Measurements from ENCODE around the gene GAS2L2. TPM values are rescaled to one million over a fixed set of nuclear protein-coding genes. Genes with fewer than 3 reads are reported as not detected.
A peak's percentile ranks its signal among the peaks of the same experiment; 100 is the strongest.

GAS2L2 gene
- under 1 TPM in 1 of 2 donors, not detected in 1; 0.16 TPM for total RNA-seq

DNA sequence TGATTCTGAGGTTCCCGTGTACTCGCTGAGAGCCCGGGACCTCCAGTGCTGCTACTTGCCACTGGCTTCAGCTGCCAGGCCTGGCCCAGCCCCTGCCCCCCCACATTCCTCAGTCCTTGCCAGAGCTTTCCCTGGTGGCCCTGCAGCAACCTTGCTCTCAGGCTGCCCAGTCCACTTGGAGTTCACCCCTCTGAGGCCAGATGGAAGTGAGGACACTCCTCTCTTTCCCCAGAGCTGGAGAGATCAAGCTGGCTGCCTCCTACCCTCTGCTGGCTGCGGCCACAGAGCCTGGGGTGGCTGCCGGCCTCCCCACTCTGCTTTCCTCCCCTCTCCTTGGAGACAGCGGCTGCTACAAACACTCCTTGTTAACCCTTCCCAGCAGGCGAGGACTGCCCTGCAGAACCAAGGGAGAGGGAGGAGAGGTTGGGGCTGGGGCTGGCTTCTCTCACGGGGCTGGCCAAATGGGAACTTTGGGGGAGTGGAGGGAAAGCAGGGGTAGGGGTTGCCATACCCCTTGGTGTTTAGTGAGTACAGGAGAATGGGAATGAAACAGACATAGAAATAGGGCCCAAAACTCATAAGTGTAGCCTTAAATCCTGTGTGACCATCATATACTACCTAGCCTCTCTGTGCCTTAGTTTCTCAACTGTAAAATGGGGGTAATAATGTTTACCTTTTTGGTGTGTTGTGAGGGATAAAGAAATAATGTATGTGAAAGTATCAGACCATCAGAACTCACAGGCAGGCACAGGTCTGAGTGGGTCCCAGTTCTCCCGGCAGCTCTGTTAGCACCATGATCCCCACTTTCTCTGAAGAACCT, at the start of gene GAS2L2:
Gene GAS2L2 (minus strand): TSS at position 295 of the 820 bp plus-strand sequence. CDS start 389 bp downstream, outside the sequence.
- Mint-ChIP-seq H3K36me3 (no peaks in the 10 kb centered on the region), H3K27ac (no peak within 1 kb of the TSS), H3K9me3 (no peaks in the 10 kb centered on the region)
- no peak for DNase-seq (ENCODE audit: low spot score in 2 of 2)
- ATAC-seq, result no peak

DNA sequence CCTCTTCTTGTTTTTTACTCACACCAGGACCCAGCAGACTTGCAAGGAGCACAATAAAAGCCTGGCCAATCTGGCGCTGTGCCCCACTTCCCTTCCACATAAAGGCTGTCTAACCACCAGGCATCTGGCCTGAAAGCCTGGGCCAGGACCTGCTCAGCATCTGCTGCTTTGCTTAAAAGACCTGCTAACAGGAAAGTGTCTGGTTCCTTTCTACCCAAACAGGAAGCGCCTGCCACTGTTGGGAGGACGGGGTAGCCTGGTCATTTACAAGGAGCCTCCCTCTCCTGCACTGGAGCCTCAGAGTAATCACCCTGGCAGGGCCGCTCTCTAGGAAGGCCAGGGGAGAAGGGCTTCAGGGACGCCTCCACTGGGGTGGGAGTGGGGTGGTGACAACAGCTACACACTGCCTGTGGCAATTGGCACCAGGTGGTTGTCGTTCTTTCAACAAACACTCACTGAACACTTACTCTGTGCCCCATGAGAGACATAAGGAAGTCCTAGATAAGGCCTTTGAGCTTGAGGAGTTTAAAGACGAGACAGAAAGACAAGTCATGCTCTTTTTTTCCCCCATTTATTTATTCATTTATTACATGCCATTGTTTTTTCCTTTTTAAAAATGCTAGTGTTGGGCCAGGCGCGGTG, 48.7 kb upstream of the GAS2L2 start:
- Mint-ChIP-seq H3K36me3 (no peaks in the 10 kb centered on the region), H3K9me3 (no peaks in the 10 kb centered on the region), H3K27ac (peak overlapping the region in 1 of 2 donors; percentile 57)
- ATAC-seq (peak in 1 of 2 donors; percentile 6), DNase-seq (ENCODE audit: low spot score in 2 of 2) (peak in 1 of 2 donors; percentile 22)

DNA sequence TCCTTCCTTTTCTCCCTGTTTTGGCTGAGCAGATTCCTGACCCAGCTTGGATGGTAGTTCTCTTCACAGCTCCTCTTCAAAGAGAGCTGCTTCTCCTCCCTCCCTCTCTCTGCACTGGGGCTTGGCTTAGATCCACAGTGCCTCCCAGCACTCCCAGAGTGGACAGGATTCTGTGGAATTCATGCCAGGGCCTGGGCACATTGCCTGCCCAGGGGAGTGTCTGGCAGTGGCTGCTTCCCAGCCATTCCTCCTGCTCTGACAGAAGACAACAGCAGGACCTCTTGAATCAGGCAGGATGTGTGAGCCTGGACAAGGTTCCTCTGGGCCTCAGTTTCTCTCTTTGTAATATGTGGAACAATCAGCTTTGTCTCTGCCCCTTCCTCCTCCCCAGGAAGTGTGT, 46.9 kb upstream of the GAS2L2 start:
- ATAC-seq (no peak), DNase-seq (ENCODE audit: low spot score in 2 of 2) (no peak)
- Mint-ChIP-seq H3K36me3 (no peaks in the 10 kb centered on the region), H3K9me3 (no peaks in the 10 kb centered on the region), H3K27ac (no peak overlapping the region)

DNA sequence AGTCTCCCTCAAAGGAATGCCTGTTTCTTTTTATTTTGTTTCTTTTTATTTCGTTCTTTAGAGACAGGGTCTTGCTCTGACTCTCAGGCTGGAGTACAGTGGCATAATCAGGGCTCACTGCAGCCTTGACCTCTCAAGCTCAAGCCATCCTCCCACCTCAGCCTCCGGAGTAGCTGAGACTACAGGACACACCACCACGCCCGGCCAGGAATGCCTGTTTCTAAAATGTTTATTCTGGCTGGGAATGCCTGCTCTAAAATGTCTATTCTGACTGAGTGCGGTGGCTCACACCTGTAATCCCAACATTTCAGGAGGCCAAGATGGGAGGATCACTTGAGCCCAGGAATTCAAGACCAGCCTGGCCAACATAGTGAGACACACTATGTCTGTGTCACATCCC, 44.9 kb upstream of the GAS2L2 start:
- Mint-ChIP-seq H3K9me3 (no peaks in the 10 kb centered on the region), H3K36me3 (no peaks in the 10 kb centered on the region), H3K27ac (no peak overlapping the region)
- DNase-seq (ENCODE audit: low spot score in 2 of 2), result no peak
- no peak for ATAC-seq

DNA sequence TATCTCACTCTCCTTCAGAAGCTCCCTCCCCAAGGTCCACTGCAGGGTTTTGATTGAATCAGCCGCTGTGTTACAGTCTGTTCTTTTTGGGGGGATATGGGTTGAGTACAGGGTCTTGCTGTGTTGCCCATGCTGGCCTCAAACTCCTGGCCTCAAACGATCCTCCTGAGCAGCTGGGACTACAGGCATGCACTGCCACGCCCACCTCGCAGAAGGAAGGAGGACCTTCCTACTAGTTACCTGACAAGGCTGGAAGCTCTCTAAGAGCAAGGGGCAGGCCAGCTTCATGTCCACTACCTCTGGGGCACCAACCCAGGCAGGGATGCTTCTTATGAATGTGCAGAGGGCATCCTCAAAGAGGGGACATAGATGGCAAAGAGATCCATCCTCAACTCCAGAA, 44.3 kb upstream of the GAS2L2 start:
- DNase-seq (ENCODE audit: low spot score in 2 of 2) (no peak), ATAC-seq (no peak)
- Mint-ChIP-seq H3K27ac (no peak overlapping the region), H3K9me3 (no peaks in the 10 kb centered on the region), H3K36me3 (no peaks in the 10 kb centered on the region)

DNA sequence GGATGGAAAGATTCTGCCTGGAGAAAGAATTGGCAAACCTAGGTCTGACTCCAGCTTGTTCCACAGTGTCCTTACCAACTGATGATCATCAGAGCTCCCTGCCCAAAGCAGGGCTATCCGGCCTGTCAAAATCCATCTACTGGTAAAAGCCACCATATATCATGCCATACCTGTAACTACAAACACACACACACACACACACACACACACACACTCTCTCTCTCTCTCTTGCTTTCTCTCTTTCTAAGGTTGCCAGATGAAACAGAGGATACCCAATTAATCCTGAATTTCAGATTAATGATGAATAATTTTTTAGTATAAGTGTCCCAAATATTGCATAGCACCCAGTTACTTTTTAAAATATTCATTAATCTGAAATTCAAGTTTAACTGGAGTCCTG, 43.9 kb upstream of the GAS2L2 start:
- Mint-ChIP-seq H3K27ac (no peak overlapping the region), H3K9me3 (no peaks in the 10 kb centered on the region), H3K36me3 (no peaks in the 10 kb centered on the region)
- no peak for DNase-seq (ENCODE audit: low spot score in 2 of 2)
- no peak for ATAC-seq

DNA sequence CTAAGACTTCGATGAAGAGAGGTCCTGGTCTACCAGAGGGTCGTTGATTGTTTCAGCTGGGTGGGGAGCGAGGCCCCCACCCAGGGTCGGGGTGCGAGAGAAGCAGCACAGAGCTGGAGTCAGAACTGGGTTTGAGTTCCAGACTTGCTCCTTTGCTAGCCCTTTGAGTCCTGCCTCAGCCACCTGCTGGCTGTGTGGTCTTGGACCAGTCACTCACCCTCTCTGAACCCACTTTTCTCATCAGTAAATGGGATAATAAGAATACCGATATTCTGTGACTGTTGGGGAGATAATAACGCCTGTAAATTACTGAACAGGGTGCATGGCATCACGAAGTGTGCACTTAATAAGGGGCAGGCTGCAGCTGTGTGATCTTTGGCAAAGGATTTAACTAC, 42.8 kb upstream of the GAS2L2 start:
- no peak for DNase-seq (ENCODE audit: low spot score in 2 of 2)
- Mint-ChIP-seq H3K36me3 (no peaks in the 10 kb centered on the region), H3K9me3 (no peaks in the 10 kb centered on the region), H3K27ac (no peak overlapping the region)
- no peak for ATAC-seq

DNA sequence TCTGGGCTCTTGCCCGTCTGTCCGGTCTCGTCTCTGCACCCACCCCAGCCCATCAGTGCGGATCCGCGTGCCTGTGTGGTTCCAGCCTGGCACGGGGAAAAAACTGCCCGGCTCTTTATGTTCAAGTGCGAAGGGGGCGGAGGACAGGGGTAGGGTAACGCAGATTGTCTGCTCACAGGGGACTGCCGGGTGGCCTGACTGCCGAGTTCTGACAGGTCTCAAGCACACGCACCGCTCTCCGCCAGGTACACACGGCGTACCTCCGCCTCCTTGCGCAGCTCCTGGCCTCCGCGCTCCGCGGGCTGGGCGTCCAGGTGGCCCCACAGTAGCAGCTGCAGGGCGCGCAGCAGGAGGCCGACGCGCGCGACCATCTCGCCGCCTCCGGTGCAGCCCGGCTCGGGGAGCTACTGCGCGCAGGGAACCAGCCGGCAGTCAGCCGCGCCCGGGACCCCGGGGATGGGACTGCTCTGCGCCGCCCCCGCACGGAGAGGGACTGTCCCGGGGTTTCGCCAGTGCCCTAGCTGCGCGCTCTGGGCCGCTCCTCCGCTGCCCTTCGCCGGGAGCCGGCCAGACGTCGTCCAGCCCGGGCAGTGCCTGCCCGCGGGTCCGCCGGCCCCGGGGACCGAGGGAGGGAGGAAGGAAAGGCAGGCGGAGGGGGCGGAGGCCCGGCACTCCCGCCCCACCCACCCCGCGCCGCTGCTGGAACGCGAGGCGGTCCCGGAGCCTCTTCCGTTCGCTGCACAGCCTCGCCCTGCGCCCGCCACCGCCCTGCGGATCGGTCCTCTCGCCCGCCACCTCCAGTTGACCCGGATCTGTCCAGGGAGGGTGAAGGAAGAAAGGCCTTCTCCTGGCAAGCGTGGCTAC, 42.2 kb upstream of the GAS2L2 start, which contains the start of gene MMP28:
Gene MMP28 (minus strand): TSS at position 635 of the 864 bp plus-strand sequence. CDS start 264 bp downstream, at position 371.
- H3K9me3 Mint-ChIP-seq, result no peaks in the 10 kb centered on the region
- H3K27ac Mint-ChIP-seq, result no peak within 1 kb of the TSS

DNA sequence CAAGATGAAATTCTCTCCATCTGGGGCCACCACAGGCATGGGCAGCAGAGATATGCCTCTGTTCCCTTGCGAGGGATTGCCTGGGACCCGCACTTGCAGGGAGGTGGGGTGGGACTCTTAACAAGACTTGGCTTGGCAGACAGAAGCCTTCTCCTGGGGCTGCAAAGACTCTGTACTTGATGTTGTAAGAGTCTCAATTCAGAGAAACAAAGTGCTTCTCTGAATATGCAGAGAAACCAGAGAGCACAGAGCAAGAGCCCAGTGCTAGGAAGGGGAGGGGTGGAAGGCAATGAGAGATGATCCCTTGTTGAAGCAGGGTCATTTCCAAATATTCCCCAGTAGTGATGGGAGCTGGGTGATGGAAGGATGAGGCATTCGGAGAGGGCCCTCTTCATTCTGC, 40.2 kb upstream of the GAS2L2 start:
- DNase-seq (ENCODE audit: low spot score in 2 of 2) (no peak), ATAC-seq (no peak)
- Mint-ChIP-seq H3K9me3 (no peaks in the 10 kb centered on the region), H3K27ac (no peak overlapping the region), H3K36me3 (no peaks in the 10 kb centered on the region)

More for the DNA sequence above, 42.2 kb upstream of the GAS2L2 start, which contains the start of gene MMP28:
- ATAC-seq (peak; percentile 83 to 93), DNase-seq (ENCODE audit: low spot score in 2 of 2) (peak; percentile 58 to 65)
- no peaks in the 10 kb centered on the region for H3K36me3 Mint-ChIP-seq

DNA sequence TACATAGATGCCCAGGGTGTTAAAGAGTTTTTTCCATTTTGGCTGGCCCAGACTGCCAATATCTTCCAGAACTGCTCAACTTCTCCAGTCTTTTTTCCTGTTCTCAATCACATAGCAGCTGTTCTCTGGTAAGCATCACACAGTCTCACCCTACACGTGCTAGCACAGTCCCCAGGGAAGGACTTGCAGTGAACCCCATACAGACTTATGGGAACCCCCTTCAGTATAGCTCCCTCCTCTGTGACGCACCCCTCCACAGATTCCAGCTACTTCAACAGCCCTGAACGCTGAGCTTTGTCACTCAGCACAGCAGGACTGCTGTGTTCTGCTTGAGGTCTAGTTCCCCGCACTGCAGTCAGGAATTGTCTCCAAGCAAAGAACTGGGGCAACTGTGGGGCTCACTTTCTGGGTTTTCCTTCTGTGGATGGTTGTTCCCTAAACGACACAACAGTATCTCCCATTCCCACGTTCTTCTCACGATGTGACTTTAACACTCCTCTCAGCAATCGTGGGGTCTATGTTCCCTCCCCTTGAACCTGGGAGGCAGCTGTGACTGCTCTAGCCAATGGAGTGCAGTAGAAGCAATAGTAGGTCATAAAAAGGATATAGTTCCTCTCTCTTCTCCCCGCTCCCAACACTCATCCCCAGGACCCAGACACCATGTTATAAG, 38.8 kb upstream of the GAS2L2 start:
- H3K36me3 Mint-ChIP-seq, result no peaks in the 10 kb centered on the region
- ATAC-seq (no peak), DNase-seq (ENCODE audit: low spot score in 2 of 2) (no peak)
- no peak overlapping the region for H3K27ac Mint-ChIP-seq
- H3K9me3 Mint-ChIP-seq, result no peaks in the 10 kb centered on the region

DNA sequence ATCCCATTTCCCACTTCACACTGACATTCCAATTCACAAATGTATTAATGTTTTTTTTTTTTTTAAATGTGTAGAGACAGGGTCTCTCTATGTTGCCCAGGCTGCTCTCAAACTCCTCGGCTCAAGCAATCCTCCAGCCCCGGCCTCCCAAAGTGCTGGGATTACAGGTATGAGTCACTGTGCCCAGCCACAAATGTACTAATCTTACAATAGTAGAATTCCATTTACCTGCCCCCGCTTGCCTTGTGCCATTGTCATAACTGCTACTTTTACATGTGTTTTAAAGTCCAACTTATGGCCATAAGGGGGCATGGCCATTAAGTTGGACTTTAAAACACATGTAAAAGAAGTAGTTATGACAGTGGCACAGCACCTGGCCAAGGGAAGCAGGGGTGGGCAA, 37.8 kb upstream of the GAS2L2 start:
- no peak for ATAC-seq
- H3K36me3 Mint-ChIP-seq, result no peaks in the 10 kb centered on the region
- H3K27ac Mint-ChIP-seq, result no peak overlapping the region
- H3K9me3 Mint-ChIP-seq, result no peaks in the 10 kb centered on the region
- no peak for DNase-seq (ENCODE audit: low spot score in 2 of 2)

DNA sequence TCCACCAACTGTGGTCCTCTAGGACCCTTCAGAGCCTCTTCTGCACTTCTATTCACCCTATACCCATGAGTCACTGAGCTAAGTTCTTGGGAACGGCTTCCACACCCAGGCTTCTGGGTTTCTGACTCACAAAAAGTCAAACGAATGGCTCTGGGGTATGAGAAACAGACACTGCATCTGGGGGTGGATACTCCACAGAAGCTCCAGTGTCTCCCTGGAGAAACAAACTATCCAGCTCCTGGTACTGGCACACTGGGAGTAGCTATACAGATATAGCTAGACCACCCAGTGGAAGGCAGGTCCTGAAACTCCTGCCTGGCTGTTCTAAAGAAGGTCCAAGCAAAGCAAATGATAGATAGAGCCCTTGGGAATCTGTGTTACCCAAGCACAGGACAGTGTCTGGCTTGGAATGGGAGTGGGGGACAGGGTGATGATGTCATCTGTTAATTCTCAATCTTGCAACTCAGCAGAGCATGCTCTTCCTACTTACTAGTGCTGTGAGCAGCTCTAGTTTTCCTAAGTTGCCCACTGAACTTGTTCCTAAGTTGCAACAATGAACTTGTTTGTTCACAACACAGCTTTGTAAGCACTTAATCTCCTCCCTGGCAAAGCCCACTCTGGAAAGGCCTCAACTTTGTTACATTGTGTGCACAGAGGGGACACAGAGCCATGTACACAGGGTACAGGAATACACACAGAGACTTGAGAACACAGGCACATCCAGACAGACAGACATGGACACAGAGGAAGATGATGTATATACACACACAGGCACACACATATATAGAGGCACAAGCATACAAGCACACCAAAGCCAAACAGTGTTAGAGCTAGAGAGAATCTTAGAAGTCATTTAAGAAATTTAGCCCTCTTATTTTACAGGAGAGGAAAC, 35.7 kb upstream of the GAS2L2 start:
- ATAC-seq (peak in 1 of 2 donors; percentile 58), DNase-seq (ENCODE audit: low spot score in 2 of 2) (peak in 1 of 2 donors; percentile 31)
- Mint-ChIP-seq H3K36me3 (no peaks in the 10 kb centered on the region), H3K27ac (no peak overlapping the region), H3K9me3 (no peaks in the 10 kb centered on the region)

DNA sequence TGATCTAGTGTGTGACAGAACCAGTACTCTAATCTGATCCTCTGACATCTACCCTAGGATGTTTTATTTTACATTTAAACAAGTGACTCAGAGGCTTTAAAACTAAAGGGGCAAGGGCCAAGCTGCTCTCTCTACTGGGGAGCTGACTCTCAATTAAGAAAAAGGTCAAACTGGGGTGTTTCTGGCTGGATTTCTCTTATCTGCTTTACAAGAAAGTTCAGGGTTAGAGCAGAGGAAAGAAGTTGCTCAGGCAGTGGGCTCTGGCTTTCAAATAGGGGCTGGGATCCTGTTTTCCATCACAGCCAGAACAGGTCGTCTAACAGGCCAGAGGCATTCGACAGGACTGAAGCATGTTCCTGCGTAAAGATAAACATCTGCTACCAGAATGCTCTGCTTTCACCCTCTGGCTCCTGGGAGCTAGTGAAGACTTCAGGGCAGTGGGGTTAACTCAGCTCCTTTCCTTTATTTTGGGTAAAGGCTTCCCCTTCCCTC, 33.9 kb upstream of the GAS2L2 start:
- Mint-ChIP-seq H3K9me3 (no peaks in the 10 kb centered on the region), H3K36me3 (no peaks in the 10 kb centered on the region), H3K27ac (no peak overlapping the region)
- ATAC-seq (no peak), DNase-seq (ENCODE audit: low spot score in 2 of 2) (peak in 1 of 2 donors; percentile 16)

DNA sequence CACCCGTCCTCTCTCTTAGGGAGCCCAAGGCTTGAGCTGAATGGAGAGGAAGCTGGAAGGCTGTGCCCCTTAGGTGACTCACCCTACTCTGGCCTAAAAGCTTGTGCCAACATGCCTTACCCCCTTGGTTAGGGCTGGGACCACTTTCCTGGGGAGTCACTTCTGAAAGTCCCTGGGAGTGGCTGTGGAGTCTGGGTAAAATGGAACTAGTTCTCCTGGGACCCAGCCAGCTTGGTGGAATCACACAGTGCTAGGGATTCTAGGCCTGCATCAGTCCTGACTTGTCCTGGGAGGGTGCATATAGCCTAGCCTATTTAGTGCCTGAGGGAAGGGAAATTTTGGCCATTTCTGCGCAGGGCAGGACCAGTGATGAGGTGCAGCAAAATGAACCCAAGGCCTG, 31.9 kb upstream of the GAS2L2 start:
- H3K27ac Mint-ChIP-seq, result no peak overlapping the region
- DNase-seq (ENCODE audit: low spot score in 2 of 2), result no peak
- no peaks in the 10 kb centered on the region for H3K36me3 Mint-ChIP-seq
- no peaks in the 10 kb centered on the region for H3K9me3 Mint-ChIP-seq
- no peak for ATAC-seq

DNA sequence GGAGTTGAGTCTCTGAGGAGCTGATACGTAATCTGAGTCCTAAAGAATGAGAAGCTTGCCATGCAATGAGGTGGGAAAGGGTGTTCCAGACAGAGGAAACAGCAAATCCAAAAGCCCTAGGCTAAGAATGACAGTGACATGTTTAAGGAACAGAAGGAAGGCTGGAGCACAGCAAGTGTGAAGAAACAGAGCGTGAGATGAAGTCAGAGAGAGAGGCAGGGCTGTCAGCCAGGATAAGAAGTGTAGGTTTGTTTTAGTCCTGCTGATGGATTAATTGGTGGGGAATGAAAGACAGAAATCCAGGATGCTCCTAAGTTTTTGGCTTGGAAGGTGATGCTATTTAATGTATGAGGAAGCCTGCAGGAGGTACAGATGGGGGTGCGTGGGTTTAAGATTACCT, 27.9 kb upstream of the GAS2L2 start:
- H3K36me3 Mint-ChIP-seq, result no peaks in the 10 kb centered on the region
- no peak overlapping the region for H3K27ac Mint-ChIP-seq
- no peaks in the 10 kb centered on the region for H3K9me3 Mint-ChIP-seq
- no peak for ATAC-seq
- no peak for DNase-seq (ENCODE audit: low spot score in 2 of 2)

All from activated naive CD4-positive, alpha-beta T cell treated with anti-CD3 and anti-CD28 coated beads, Interleukin-2, amount 50 U/mL, for 72 hours (primary cell).